Esophagus squamous epithelium (tissue), 5 donors: Measurements from ENCODE around the gene RBMS3. TPM values are rescaled to one million over a fixed set of nuclear protein-coding genes. Genes with fewer than 3 reads are reported as not detected.

Experiments used
- DNase-seq: peaks from one replicate; lab custom pipeline; 2025; lab: John Stamatoyannopoulos, UW
- H3K27ac ChIP-seq, 4 donors: fragments of 200-600 bp; sonication (generic); one replicate each; pipeline ENCODE4 v1.5.1; 2016 to 2019; ENCODE audit warnings: mild to moderate bottlenecking in 1 of 4
- H3K27me3 ChIP-seq, 4 donors: fragments of 200-600 bp; sonication (generic); 1 replicate in 3 of 4; 2 replicates in 1 of 4; pipeline versions ENCODE4 v1.5.1 to v1.6.0; 2017 to 2021; ENCODE audit warnings: antibody characterized with exemption in 1 of 4
- H3K36me3 ChIP-seq, 3 donors: fragments of 200-600 bp; sonication (generic); one replicate each; pipeline ENCODE4 v1.5.1; 2016 to 2019
- H3K4me1 ChIP-seq, 3 donors: fragments of 200-600 bp; sonication (generic); one replicate each; pipeline ENCODE4 v1.5.1; 2017 to 2019
- H3K4me3 ChIP-seq, 4 donors: fragments of 200-600 bp; sonication (generic); 1 replicate in 3 of 4; 2 replicates in 1 of 4; pipeline ENCODE4 v1.5.1; 2016 to 2019; ENCODE audit warnings: mild to moderate bottlenecking in 2 of 4, moderate library complexity in 1 of 4
- H3K9me3 ChIP-seq, 3 donors: fragments of 200-600 bp; sonication (generic); one replicate each; pipeline ENCODE4 v1.5.1; 2016 to 2019
- POLR2A ChIP-seq, 4 donors: fragments of 450-650 bp; IDR thresholded peaks; one replicate each; pipeline ENCODE4 v1.6.1; 2017; ENCODE audit warnings: antibody characterized with exemption in 4 of 4, mild to moderate bottlenecking in 4 of 4, moderate library complexity in 3 of 4
- WGBS, 2 donors: methylation state at CpG; one replicate each; pipeline ENCODE4 v1.1.5; 2018; 5-methylcytosine and 5-hydroxymethylcytosine counted together
- intact Hi-C: fragments of 100-400 bp; cut with DNase I; formaldehyde crosslinking; loops from one replicate; pipeline ENCODE4 v1.15.0; 2022
- total RNA-seq, 4 donors: library from RNA; depleted of rRNA; stranded (reverse); fragments of >200 nt; gene quantifications; one replicate each; pipeline ENCODE4 v1.1.0, GENCODE V29; 2016
- TF ChIP-seq, protein P1 (sequence below), 6 experiments: fragments of 450-650 bp in 4 of 6; fragments of 200-600 bp in 2 of 6; sonication (generic) in 2 of 6; IDR thresholded peaks; one replicate each; pipeline ENCODE4 v1.5.1; 2016 to 2019; ENCODE audit warnings: antibody characterized with exemption in 6 of 6, mild to moderate bottlenecking in 4 of 6, moderate library complexity in 4 of 6
- donor health status: DM: yes; HTN: yes; CAD: no.

Gene RBMS3
- total RNA-seq, 4 donors from 2014 or later, result 0.57 to 35.7 (median 6.1) TPM

DNA sequence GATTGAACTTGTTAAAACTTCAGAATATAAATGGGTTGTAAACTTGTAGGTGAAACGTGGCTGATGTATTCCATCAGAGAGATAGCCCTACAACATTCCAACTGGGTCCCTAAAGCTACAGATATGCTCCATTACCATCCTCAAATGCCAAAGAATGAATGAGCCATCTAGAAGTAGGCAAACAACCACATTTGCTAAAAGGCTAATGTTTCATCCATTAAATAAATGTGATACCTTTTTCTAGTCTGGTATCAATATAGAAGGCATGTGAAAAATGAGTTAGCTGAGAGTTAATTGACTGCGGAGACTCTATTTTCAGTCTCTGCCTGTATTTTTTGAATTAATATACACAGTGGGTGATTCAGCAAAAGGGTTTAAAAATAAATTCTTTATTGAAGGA is 203.8 kb downstream of the RBMS3 start:
- Histone ChIP-seq H3K9me3 (no peaks in the 10 kb centered on the region), H3K4me3 (no peak overlapping the region), H3K36me3 (no peaks in the 10 kb centered on the region), H3K4me1 (peaks cover 0 to 43% (median 12%) of the 10 kb centered on the region in 3 donors), H3K27me3 (no peaks in the 10 kb centered on the region), H3K27ac (no peak overlapping the region)
- 83% methylated on average over 2 of the region's 2 CpGs for WGBS, 2 donors
- TF ChIP-seq, protein P1, sequence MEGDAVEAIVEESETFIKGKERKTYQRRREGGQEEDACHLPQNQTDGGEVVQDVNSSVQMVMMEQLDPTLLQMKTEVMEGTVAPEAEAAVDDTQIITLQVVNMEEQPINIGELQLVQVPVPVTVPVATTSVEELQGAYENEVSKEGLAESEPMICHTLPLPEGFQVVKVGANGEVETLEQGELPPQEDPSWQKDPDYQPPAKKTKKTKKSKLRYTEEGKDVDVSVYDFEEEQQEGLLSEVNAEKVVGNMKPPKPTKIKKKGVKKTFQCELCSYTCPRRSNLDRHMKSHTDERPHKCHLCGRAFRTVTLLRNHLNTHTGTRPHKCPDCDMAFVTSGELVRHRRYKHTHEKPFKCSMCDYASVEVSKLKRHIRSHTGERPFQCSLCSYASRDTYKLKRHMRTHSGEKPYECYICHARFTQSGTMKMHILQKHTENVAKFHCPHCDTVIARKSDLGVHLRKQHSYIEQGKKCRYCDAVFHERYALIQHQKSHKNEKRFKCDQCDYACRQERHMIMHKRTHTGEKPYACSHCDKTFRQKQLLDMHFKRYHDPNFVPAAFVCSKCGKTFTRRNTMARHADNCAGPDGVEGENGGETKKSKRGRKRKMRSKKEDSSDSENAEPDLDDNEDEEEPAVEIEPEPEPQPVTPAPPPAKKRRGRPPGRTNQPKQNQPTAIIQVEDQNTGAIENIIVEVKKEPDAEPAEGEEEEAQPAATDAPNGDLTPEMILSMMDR (IDR thresholded peaks at IDR 0.05), result no peak
- no peak for TF ChIP-seq POLR2A (IDR thresholded peaks at IDR 0.05)
- intact Hi-C loops, result no loop called here
- no peak for DNase-seq

- 36 to 43% methylated on average over 5 of the region's 5 CpGs for WGBS, 2 donors
- Histone ChIP-seq H3K4me1 (peaks cover 0 to 43% (median 12%) of the 10 kb centered on the region in 3 donors), H3K4me3 (no peak overlapping the region), H3K27ac (peak overlapping the region in 3 of 4 donors; percentile 10 to 51 (median 38)), H3K27me3 (no peaks in the 10 kb centered on the region), H3K9me3 (no peaks in the 10 kb centered on the region), H3K36me3 (no peaks in the 10 kb centered on the region)
- intact Hi-C loops, result no loop called here
- no peak for TF ChIP-seq POLR2A (IDR thresholded peaks at IDR 0.05)
- TF ChIP-seq, protein P1 (IDR thresholded peaks at IDR 0.05), result no peak
- DNase-seq, result no peak
Measured at GRCh38 chr3:29486096-29486495, 205.2 kb downstream of the RBMS3 start.

GRCh38 chr3:29486917-29487316 is 206.0 kb downstream of the RBMS3 start:
- 51 to 82% methylated on average over 2 of the region's 2 CpGs for WGBS, 2 donors
- Histone ChIP-seq H3K36me3 (no peaks in the 10 kb centered on the region), H3K4me3 (no peak overlapping the region), H3K4me1 (peaks cover 0 to 43% (median 12%) of the 10 kb centered on the region in 3 donors), H3K27ac (peak overlapping the region in 1 of 4 donors; percentile 10), H3K27me3 (no peaks in the 10 kb centered on the region), H3K9me3 (no peaks in the 10 kb centered on the region)
- no peak for TF ChIP-seq POLR2A (IDR thresholded peaks at IDR 0.05)
- TF ChIP-seq, protein P1 (IDR thresholded peaks at IDR 0.05), result no peak
- no peak for DNase-seq
- intact Hi-C loops, result no loop called here

DNA sequence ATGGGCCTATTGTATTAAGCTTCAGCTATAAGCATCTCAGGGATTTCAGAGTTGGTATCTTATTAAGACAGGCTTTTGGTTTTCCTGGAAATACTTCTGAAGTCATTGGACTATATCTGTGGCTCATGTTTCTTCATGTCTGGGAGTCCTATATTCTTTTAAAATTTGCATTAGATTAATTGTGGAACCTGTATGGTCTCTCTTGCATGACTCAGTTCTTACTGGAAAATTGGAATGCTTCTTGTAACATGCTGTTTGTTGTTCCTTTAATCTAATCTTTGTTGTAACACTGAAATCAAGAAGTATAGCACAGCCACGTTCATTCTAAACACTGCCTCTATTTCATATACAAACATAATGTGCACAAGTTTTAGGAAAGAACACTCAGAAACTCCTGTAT is 208.1 kb downstream of the RBMS3 start:
- no peak for DNase-seq
- intact Hi-C loops, result no loop called here
- H3K4me3 ChIP-seq, result no peak overlapping the region
- no peak for TF ChIP-seq POLR2A (IDR thresholded peaks at IDR 0.05)
- TF ChIP-seq, protein P1 (IDR thresholded peaks at IDR 0.05), result no peak
- 37 to 45% methylated on average over 1 of the region's 1 CpG for WGBS, 2 donors
- H3K27ac ChIP-seq, result no peak overlapping the region
- H3K9me3 ChIP-seq, result no peaks in the 10 kb centered on the region
- H3K4me1 ChIP-seq, result peaks cover 0 to 43% (median 12%) of the 10 kb centered on the region in 3 donors
- H3K27me3 ChIP-seq, result no peaks in the 10 kb centered on the region
- H3K36me3 ChIP-seq, result no peaks in the 10 kb centered on the region

DNA sequence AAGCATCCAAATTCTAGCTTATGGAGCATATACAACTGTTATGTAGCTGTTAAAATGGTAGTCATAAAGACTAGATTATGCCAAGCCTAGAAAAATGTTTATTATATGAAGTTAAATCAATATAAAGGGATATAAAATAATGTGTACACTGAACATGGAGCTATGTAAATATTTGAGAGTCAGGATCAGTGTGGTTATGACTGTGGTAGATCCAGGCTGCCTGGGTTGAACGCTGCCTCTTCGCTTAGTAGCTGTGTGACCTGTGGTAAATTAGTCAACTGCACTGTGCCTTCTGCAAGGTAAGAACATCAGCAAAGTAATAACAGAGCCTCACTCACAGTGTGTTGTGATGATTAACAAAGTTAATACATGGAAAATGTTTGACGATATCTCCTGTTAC is 212.2 kb downstream of the RBMS3 start:
- no peak for DNase-seq
- Histone ChIP-seq H3K36me3 (no peaks in the 10 kb centered on the region), H3K9me3 (no peaks in the 10 kb centered on the region), H3K4me1 (peaks cover 0 to 16% (median 0%) of the 10 kb centered on the region in 3 donors), H3K27ac (no peak overlapping the region), H3K27me3 (no peaks in the 10 kb centered on the region), H3K4me3 (no peak overlapping the region)
- intact Hi-C loops, result no loop called here
- 68 to 86% methylated on average over 3 of the region's 3 CpGs for WGBS, 2 donors
- TF ChIP-seq, protein P1 (IDR thresholded peaks at IDR 0.05), result no peak
- no peak for TF ChIP-seq POLR2A (IDR thresholded peaks at IDR 0.05)
